HG02884 (cell line): ENCODE results near the gene CPT1B.
"Not testable (repeated sequence)": the region's sequence is repeated elsewhere in the genome, so short reads cannot be mapped to it uniquely, and the experiment has no call there.

Experiments used
- ATAC-seq: cut with Tn5 transposase; IDR thresholded peaks from one replicate; pipeline ENCODE4 v1.9.1; 2021; ENCODE audit warnings: mild to moderate bottlenecking, moderate library complexity; ENCODE audit not compliant: unreplicated experiment

The CPT1B gene

DNA sequence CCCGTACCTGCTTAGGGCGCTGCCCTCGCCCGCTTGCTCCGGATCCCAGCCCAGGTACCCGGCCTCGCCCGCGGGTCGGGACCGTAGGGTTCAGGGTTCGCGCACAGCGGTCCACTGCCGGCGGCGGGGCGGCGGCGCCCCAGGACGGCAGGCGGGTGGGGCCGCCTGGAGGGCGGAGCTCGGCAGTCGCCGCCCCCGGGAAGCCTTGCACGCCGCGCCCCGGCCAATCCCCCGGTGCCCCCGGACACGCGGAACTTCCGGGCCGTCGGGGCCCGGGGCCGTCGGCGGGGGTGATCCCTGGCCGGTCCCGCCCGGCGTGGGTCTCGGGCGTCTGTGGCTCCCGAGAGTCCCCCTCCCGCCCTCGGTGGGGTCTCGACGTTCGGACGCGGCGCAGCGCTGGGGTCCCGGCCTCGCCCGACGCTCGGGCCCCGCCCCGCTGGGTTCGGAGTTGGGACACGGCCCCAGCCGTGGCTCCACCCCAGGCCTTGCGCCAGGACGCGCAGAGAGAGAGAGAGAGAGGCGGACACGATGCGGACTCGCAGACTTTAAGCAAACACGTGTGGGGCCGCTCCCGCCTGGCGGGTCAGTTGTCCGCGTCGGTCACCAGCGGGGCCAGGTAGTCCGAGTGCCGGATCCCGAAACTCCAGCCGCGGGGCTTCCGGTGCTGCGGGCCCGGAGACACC, 48.2 kb downstream of the CPT1B start, which contains the start of gene TYMP:
Gene TYMP, minus strand, starts transcription at position 116 of the 683 bp plus-strand sequence. CDS start 303 bp downstream, outside the sequence.
- ATAC-seq, result no peak

GRCh38 chr22:50529416-50529896, 48.8 kb downstream of the CPT1B start:
- ATAC-seq, result no peak

DNA sequence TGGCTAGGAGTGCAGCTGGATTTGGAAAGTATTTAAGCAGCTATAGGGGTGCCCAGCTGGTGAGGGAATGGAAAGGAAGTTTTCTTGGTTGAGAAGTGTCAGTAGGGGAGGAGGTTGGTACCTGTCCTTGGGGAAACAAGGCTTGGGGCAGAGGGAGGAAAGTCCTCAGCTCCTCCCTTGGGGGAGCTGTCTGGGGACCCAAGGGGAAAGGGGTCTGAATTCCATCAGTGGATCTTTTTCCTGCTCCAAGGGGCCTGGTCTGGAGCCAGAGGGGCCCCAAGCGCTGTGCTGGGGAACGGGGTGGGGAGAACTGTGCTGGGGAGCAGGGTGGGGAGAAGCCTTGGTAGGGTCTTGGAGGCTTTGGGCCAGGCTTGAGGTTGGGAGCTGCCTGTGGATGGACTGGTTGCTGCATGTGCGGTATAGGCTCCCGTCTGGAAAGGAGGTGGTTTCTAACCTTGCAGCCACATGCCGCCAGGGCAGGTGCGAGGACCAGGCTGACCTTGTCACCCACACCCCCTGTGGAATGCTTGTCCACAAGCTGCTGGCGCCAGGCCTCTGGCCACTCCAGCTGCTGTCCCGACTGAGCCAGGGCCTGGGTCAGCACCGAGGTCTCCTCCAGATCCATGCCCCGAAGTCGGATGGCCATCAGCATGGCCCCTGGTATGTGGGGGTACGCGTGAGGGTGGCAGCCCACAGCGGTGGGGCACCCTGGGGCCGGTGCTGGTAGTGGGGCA, 49.4 kb downstream of the CPT1B start:
- no peak for ATAC-seq

GRCh38 chr22:50527921-50528681, 50.1 kb downstream of the CPT1B start:
- no peak for ATAC-seq

DNA sequence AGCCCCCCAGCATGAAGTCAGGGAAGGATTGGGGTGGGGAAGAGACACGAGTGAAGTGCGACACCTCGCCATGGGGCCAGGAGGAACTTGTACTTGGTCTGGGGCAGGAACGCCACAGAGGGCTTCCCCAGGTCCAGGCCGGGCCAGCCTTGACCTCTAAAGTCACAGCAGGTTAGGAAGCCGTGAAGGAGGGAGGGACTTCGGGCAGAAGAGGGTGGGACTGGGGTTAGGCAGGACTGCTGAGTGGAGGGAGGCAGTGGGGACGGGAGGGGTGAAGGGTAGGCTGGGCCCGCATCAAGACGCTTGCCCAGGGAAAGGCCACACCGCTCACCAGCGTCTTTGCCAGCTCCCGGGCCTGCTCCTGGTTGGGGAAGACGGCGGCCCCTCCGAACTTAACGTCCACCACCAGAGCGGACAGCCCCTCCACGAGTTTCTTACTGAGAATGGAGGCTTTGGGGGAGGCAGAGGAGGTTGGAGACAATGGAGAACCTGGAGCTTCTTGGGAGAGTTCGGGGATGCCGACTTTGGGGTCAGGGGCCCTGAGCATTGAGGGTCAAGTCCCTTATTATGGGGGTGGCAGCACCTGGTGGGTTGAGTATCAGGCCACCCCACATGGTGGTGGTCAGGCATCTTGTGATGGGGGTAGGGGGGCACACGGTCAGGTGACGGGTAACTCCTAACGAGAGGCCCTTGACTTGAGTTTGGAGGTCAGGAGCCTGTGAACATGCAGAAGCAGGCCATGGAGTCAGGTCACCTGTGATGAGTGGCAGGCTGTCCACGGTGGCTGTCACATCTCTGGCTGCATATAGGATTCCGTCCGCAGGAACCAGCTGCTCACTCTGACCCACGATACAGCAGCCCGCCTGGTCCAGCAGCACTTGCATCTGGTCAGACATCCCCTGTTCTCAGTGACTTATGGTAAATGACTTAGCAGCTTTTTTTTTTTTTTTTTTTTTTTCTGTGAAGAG, 51.1 kb downstream of the CPT1B start:
- ATAC-seq, result no peak

DNA sequence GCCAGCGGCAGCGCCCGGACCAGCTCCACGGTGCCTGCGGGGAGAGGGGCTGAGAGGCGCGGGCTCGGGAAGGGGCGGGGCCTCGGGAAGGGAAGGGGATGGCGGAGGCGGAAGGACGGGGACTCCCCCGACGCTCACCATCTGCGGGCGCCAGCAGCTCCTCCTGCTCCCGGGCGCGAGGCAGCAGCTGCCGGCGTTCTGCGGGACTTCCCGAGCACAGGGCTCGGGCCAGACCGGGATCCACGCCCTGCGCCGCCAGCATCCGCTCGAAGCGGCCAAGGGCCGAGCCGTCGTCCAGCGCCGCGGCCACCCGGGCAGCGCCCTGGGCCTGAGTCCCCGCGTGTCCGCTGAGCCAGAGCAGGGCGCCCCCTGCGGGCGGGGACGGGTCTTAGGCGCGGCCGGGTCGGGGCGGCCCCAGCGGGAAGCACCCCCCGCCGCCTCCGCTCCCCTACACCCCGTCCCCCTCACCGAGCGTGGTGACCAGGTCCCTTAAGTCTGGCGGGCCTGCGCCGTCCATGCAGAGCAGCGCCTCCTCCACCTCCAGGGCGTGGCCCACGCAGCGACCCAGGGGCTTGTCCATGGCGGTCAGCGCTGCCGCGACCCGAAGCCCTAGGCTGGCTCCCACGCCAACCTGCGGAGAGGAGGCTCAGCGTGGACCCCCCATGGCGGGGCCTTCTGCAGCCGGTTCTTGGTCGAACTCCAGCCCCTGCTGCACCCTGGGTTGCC, 52.0 kb downstream of the CPT1B start:
- ATAC-seq, result peak; percentile 27

DNA sequence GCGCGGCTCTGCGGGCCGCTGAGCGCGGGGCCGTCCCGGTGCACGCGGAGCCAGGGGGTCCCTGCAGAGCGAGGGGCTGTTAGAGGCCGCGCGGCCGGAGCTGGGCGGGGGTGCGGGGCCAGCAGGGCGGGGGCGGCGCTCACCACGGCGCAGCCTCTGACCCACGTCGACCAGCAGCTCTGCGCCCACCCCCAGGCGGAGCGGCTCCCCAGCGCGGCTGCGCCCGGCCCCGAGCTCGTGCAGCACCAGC, 52.4 kb downstream of the CPT1B start:
- ATAC-seq, result peak; percentile 21

DNA sequence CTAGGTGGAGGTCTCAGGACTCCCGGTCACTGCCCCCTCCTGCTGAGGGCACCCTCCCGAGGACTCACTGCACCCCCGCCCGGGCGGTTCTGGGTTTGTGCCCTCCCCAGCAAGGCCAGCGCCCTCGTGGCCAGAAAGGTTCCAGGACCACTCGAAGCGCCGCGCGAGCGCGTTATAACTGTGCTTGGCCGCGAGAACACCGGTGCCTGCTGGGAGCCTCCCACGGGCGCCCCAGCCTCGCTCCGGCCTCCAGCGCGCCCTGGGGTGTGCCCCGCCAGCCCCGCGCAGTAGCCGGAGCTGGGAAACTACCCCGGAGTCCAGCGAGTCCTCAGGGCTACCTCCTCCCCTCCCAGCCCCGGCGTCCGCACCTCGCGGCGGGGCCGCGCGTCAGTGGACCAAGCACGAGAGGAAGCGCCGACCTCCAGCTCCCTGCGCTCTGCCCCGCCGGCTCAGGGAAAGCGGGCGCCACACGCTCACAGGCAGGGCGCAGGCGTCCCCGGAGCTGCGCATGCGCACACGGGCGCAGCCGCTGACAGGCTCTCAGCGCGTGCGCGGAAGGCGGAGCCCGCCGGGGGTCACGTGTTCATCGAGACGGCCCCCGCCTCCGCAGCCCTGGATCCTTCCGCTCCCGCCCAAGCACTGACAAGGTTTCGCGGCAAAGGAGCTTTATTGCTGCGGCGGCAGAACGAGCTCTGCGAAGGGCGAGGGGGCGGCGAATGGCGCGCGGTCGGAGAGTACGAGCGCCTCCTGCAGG, 52.9 kb downstream of the CPT1B start, which contains the start of gene SCO2:
Gene SCO2, minus strand, starts transcription at position 495 of the 754 bp plus-strand sequence. CDS start 1,187 bp downstream, outside the sequence.
- ATAC-seq, result peak; percentile 37

DNA sequence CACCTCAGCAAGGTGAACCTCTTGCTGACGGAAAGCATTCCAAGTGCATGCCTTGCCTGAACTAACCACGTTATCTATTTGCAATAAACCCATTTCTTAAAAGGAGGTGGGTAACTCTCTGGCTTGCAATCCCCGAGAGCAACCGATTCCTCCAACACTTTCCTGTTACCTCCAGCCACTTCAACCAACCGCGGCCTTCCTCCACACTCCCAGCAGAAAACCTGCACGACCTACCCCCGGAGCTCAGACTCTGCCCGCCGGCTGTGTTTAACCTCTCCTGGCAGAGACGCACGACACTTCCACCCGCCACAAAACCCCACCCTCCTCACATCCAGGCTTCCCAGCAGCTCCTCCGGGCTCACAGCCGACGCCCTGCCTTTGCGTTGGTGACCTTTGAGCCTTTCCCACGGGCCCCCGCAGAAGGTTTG, 53.5 kb downstream of the CPT1B start:
- no peak for ATAC-seq

DNA sequence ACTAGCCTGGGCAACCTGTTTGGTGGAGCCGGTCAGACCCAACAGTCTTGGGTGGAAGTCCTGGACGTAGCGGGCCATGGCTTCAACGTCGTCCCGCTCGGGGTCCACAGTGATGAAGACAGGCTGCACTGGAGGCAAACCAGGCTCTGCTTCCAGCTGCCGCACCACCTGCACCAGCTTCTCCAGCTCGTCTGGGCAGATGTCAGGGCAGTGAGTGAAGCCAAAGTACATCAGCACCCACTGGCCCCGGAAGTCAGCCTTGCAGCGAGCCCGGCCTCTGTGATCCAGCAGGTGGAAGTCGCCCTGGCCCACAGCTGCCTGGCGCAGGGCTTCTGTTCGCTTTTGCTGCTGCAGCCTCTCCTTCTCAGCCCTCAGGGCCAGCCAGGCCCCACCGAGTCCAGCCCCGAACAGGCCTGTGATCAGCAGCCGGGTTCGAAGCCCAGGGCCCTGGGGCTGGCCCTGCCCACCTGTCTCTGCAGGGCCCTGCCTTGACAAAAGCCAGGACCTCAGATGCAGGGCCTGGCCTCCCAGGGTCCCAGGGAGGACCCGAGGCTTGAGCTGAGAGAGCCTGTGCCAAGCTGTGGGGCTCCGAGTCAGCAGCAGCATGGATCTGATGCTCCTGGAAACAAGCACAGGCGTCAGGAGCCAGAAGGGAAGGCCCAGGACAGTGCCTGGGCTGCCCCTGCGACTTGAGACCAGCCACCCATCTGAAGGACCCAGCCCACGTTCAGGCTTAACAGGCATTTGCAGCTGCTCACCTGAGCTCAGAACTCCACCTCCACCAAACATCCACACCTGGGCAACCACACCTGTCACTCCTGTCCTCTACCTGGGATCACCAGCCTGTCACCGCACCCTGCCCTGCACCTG, 54.2 kb downstream of the CPT1B start:
- no peak for ATAC-seq

- no peak for ATAC-seq
These were observed 54.8 kb downstream of the CPT1B start for GRCh38 chr22:50523458-50523805.

DNA sequence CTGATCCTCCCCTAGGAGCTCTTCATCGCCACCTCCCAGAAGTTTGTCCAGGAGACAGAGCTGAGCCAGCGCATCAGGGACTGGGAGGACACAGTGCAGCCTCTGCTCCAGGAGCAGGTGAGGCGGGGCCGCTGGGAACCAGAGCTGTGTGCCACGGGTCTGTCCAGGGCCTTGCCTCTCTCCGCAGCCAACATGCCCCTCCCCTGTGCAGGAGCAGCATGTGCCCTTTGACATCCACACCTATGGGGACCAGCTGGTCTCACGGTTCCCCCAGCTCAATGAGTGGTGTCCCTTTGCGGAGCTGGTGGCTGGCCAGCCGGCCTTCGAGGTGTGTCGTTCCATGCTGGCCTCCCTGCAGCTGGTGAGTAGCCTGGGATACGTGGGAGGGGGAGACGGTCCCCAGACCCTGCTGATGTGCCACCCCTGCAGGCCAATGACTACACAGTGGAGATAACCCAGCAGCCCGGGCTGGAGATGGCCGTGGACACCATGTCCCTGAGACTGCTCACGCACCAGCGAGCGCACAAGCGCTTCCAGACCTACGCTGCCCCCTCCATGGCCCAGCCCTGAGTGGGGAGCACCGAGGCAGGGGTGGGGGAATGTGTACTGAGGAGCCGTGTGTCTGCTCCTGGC, 55.3 kb downstream of the CPT1B start:
- no peak for ATAC-seq

- no peak for ATAC-seq
These were observed 55.9 kb downstream of the CPT1B start for GRCh38 chr22:50522208-50522805.

GRCh38 chr22:50521710-50522109, 56.5 kb downstream of the CPT1B start:
- no peak for ATAC-seq

GRCh38 chr22:50520826-50521453, 57.3 kb downstream of the CPT1B start:
- no peak for ATAC-seq

- not testable (repeated sequence) for ATAC-seq
These were observed 58.0 kb downstream of the CPT1B start for GRCh38 chr22:50520184-50520583.

DNA sequence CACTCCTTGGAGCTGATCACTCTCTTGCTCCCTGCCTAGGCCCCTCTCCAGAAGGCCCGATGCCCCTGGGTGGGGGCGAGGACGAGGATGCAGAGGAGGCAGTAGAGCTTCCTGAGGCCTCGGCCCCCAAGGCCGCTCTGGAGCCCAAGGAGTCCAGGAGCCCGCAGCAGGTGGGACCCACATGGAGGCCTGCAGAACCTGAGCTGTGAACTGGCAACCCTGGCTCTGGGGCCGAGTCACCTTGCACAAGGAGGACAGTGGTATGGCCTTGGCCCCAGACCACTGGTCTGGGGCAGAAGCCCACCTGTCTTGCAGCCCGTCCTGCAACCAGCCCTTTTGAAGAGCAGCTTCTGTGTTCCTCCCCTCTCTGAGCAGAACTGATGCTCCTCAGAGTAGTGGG, 59.1 kb downstream of the CPT1B start:
- no peak for ATAC-seq
